Activated gamma-delta T cell treated with anti-CD3 and anti-CD28 coated beads, Interleukin-2, amount 50 U/mL, for 16 hours (primary cell): ENCODE data around the gene MAP4K3.
"Not testable (repeated sequence)": the region's sequence is repeated elsewhere in the genome, so short reads cannot be mapped to it uniquely, and the experiment has no call there.

Source experiments
- DNase-seq: peaks from one replicate; pipeline ENCODE4 v3.0.0-alpha.2; 2020; ENCODE audit warnings: low read depth

The MAP4K3 gene

DNA sequence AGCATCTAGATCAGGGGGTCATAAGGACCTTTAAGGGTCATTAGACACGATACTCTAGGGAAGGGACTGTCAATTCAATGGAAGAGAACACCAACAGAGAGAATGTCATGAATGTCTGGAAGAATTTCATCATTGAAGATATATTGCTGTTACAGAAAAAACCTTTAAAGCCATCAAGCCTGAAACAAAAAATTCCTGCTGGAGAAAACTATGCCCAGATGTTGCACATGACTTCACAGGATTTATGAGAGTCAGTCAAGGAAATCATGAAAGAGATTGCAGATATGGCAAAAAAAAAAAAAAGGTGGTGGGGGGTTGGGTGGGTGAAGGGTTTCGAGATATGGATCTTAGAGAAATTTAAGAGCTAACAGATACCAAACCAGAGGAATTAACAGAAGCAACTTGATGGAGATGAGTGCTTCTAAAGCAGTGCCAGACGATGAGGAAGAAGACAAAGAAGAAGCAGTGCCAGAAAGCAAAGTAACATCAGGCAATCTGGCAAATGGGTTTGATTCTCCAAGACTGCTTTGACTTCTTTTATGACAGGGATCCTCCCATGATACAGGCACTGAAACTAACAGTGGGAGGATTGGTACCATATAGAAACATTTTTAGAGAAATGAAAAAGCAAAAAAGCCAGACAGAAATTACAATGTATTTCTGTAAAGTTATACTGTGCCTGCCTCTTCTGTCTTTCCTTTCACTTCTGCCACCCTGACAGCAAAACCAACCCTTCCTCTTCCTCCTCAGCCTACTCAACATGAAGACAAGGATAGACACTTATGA is 28.5 kb downstream of the MAP4K3 start:
- DNase-seq = no peak

DNA sequence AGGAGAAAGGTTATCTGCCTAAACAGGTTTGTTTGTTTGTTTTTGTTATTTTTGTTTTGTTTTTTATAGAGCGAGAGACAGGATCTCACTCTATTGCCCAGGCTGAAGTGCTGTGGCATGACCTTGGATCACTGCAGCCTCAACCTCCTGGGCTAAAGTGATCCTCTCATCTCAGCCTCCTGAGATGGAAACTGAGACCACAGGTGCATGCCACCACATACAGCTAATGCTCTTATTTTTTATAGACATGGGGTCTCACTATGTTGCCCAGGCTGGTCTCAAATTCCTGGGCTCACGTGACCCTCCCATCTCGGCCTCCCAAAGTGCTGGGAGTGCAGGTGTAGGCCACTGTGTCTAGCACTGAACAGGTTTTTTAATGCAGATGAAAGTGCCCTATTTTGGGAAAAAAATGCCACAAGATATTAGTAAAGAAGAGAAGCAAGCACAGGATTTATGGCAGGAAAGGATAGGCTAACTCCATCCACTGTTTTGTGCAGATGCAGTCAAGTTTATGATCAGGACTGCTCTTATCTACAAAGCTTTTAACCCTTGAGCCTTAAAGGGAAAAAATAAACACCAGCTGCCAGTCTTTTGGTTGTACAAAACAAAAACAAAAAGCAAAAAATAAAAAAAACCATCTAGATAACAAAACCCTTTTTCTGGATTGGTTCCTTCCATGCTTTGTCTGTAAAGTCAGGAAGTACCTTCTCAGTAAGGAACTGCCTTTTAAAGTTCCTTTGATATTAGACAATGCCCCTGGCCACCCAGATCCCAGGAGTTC is 29.4 kb downstream of the MAP4K3 start:
- DNase-seq = no peak

DNA sequence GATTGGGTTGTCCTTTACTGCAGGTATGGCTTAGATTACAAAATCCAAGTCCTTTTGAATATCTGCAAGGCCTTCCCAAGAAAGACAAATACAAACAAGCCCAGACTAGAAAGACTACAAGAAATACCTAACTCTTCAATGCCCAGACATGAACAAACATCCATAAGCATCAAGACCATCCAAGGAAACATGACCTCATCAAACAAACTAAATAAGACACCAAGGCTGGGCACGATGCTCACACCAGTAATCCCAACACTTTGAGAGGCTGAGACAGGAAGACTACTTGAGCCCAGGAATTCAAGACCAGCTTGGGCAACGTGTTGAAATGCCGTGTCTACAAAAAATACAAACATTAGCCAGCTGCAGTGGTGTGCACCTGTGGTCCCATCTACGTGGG is 31.7 kb downstream of the MAP4K3 start:
- no peak for DNase-seq

GRCh38 chr2:39403311-39403710 is 33.8 kb downstream of the MAP4K3 start:
- no peak for DNase-seq

DNA sequence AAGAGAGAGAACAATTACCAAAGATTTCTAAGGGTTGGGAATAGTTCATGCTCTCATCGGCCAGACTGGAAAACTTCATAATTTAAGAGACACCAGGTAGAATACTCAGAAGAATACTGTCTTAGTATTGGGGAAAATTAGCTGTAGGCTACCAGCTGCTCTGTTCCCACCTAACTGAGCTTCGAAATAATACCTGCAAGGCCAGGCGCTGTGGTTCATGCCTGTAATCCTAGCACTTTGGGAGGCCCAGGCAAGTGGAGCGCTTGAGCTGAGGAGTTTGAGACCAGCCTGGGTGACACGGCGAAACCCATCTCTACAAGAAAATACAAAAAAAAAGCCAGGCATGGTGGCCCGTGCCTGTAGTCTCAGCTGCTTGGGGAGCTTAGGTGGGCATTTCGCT is 35.8 kb downstream of the MAP4K3 start:
- no peak for DNase-seq

GRCh38 chr2:39399570-39399969 is 37.5 kb downstream of the MAP4K3 start:
- DNase-seq = no peak

- no peak for DNase-seq
Observed at GRCh38 chr2:39395313-39395712, 41.8 kb downstream of the MAP4K3 start.

DNA sequence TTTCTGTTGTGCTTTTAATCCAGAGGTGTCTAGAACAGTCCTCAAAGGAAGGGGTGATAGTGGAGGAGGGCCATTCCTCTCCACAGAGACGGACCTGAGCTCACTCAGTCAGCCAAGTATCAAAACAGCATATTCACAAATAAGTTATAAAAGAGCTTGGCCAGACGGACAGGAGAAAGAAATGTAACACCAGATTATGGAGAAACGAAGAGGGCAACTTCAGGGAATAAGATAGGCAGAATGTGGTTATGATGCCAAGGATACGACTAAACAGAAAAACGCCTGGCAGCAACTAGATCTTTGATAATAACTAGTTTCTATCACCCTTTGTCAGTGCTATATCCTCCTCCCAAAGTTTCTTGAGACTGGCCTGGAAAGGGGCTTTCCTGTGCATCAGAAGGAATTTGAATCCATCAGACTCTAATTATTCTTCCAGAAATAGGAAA is 42.5 kb downstream of the MAP4K3 start:
- no peak for DNase-seq

DNA sequence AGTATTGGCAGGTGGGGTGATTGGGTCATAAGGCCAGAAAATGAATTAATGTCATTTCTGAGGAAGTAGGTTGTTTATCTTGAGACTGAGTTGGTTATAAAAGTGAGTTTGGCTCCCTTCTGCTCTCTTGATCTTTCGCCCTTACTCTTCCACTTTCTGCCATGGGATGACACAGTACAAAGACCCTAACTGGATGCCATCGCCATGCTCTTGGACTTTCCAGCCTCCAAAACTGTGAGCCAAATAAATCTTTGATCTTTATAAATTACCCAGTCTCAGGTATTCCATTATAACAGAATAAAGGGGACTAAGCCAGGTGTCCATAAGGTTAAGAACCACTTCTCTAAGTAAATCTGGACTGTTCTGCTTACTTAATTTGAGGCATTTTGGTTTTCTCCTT is 44.4 kb downstream of the MAP4K3 start:
- no peak for DNase-seq

DNA sequence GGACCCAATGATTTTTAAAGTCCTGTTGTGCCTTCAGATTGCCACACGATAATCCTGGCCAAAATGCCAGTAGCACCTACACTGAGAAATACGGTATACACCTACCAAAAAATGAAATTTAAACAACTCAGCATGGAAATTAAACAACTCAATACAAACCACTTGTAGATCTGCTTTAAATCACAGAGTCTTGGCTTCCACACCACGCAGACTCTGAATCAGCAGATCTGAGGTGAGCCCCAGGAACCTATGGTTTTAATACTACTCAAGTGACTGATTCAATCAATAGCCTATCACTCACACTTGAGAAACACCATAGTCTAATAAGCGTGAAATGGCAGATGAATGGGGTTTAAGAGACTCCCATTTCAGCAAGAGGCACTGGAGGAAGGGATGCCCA is 46.9 kb downstream of the MAP4K3 start:
- no peak for DNase-seq

DNA sequence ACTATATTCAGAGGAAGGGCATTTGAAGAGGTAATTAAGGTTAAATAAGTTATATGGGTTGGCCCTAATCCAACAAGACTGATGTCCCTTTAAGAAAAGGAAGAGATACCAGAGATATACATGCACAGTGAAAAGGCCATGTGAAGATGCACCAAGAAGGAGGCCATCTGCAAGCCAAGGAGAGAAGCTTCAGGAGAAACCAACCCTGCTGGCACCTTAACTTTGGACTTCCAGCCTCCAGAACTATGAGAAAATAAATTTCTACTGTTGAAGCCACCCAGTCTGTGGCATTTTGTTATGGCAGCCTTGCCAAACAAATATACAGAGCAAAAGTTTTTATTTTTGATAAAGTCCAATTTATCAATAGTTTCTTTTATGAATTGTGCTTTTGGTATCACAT is 51.0 kb downstream of the MAP4K3 start:
- DNase-seq = no peak

- no peak for DNase-seq
Observed at GRCh38 chr2:39385172-39385571, 51.9 kb downstream of the MAP4K3 start.

DNA sequence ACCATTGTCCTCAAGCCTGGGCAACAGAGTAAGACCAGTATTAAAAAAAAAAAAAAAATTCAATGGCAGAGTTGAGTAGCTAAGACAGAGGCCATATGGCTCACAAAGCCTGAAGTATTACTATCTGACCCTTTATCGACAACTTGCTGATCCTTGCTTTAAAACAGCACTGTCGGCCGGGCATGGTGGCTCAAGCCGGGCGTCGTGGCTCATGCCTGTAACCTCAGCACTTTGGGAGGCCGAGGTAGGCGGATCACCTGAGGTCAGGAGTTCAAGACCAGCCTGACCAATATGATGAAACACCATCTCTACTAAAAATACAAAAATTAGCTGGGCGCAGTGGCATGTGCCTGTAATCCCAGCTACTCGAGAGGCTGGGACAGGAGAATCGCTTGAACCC is 53.0 kb downstream of the MAP4K3 start:
- not testable (repeated sequence) for DNase-seq

DNA sequence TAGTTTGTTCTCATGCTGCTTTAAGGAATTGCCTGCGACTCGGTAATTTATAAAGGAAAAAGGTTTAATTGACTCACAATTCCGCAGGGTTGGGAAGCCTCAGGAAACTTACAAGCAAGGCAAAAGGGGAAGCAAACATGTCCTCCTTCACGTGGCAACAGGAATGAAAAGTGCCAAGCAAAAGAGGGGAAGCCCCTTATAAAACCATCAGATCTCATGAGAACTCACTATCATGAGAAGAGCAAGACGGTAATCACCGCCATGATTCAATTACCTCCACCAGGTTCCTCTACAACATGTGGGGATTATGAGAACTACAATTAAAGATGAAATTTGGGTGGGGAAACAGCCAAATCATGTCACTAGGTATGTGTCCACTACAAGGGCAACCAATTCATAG is 53.9 kb downstream of the MAP4K3 start:
- no peak for DNase-seq

- no peak for DNase-seq
Observed at GRCh38 chr2:39381653-39382052, 55.4 kb downstream of the MAP4K3 start.

DNA sequence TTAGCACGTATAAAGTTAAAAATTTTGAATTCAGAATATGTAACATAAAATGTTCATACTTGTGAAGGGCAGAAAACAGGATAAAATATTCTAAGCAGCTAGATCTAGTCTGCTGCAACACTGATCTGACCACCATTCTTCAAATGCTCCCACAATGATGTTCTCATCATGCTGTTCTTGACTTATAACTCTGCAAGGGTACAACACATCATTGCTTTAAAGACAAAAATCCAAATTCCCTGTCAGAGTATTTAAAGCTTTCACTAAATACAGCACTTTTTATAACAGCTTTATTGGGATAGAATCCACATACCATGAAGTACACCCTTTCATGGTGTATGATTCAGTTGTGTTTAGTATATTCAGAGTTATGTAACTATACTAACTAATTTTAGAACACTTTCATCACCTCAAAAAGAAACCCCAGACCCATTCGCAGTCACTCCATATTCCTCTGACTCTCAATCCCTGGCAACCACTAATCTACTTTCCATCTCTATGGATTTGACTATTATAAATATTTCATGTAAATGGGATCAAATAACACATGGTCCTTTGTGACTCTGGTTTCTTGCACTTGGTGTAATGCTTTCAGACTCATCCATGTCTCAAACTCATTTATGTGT is 56.4 kb downstream of the MAP4K3 start:
- no peak for DNase-seq

GRCh38 chr2:39379643-39380524 is 57.2 kb downstream of the MAP4K3 start:
- DNase-seq = no peak

- no peak for DNase-seq
Observed at GRCh38 chr2:39378968-39379367, 58.1 kb downstream of the MAP4K3 start.

- DNase-seq = no peak
Observed at GRCh38 chr2:39377226-39377939, 59.7 kb downstream of the MAP4K3 start.

DNA sequence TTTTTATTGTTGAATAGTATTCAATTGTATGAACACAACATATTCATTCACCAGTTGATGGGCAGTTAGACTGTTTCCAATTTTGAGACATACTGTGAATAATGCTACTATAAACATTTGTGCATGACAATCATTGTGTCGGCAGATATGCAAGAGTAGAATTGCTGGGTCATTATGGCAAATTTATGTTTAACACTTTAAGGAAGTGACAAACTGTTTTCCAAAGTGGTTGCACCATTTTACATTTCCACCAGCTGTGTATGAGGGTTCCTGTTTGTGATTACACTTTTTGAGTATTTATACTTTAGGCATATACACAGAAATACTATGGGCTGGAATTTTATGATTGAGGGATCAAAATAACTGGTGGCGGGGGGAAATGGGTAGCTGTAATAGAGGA is 61.2 kb downstream of the MAP4K3 start:
- no peak for DNase-seq

DNA sequence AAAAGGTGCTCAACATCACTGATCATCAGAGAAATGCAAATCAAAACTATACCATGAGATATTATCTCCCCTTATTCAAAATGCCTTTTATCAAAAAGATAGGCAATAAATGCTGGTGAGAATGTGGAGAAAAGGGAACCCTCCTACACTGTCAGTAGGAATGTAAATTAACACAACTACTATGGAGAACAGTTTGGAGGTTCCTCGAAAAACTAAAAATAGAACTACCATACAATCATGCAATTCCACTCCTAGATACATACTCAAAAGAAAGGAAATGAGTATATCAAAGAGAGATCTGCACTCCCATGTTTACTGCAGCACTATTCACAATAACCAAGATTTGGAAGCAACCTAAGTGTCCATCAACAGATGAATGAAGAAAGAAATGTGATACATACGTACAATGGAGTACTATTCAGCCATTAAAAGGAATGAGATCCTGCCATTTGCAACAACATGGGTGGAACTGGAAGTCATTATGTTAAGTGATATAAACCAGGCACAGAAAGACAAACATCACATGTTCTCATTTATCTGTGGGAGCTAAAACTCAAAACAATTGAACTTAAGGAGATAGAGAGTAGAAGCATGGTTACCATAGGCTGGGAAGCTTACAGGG is 63.8 kb downstream of the MAP4K3 start:
- no peak for DNase-seq
